Panc1 (cell line): ENCODE results near the gene MAP3K13. TPM values are rescaled to one million over a fixed set of nuclear protein-coding genes. Genes with fewer than 3 reads are reported as not detected.

Experiments used
- ATAC-seq: fragments of 200-7000 bp; cut with Tn5 transposase; 2 replicates; pipeline ENCODE4 v1.9.1; 2020; ENCODE audit warnings: mild to moderate bottlenecking, moderate library complexity
- BruUV-seq: library from RNA; stranded (reverse); fragments of 400-500 nt; replicated peaks from 2 replicates; lab custom pipeline; 2021; lab: Mats Ljungman, UMichigan
- CTCF ChIA-PET: fragments of 300-600 bp; sonication (Branson Sonifier 250); formaldehyde crosslinking; loops from one replicate; lab custom pipeline; 2022; ENCODE audit warnings: antibody characterized with exemption; lab: Charles Lee
- POLR2A ChIA-PET: fragments of 300-600 bp; sonication (Branson Sonifier 250); formaldehyde crosslinking; loops from one replicate; lab custom pipeline; 2022; ENCODE audit warnings: antibody characterized with exemption; lab: Charles Lee
- DNase-seq: peaks from one replicate; pipeline ENCODE4 v3.0.0-alpha.2; 2010; ENCODE audit warnings: low read depth, low spot score
- H3K27ac ChIP-seq: 2 replicates; pipeline ENCODE4 v1.5.1; 2011; ENCODE audit warnings: mild to moderate bottlenecking, low read length, inconsistent platforms
- H3K27me3 ChIP-seq: fragments of 200-500 bp; sonication (Bioruptor generic); 2 replicates; pipeline ENCODE4 v1.6.0; 2014; ENCODE audit warnings: low read length, inconsistent platforms; ENCODE audit not compliant: control insufficient read depth, insufficient read depth
- H3K36me3 ChIP-seq: fragments of 200-500 bp; sonication (Bioruptor generic); 2 replicates; pipeline ENCODE4 v1.5.1; 2014; ENCODE audit warnings: inconsistent platforms, mild to moderate bottlenecking, low read length, moderate library complexity; ENCODE audit not compliant: control insufficient read depth, insufficient read depth
- H3K4me1 ChIP-seq: 2 replicates; pipeline ENCODE4 v1.5.1; 2011; ENCODE audit warnings: inconsistent platforms, mild to moderate bottlenecking, low read length, moderate library complexity; ENCODE audit not compliant: control insufficient read depth, insufficient read depth
- H3K4me3 ChIP-seq, 2 experiments: 2 replicates each; pipeline ENCODE4 v1.5.1; 2011 to 2012; ENCODE audit warnings: low read depth in 2 of 2, low read length in 2 of 2, mild to moderate bottlenecking in 2 of 2, inconsistent platforms in 1 of 2, moderate library complexity in 1 of 2
- H3K9me3 ChIP-seq: fragments of 200-500 bp; sonication (Bioruptor generic); 2 replicates; pipeline ENCODE4 v1.5.1; 2014; ENCODE audit warnings: low read depth, mild to moderate bottlenecking, inconsistent platforms, low read length, moderate library complexity; ENCODE audit not compliant: control insufficient read depth, insufficient read depth
- POLR2AphosphoS5 ChIP-seq: IDR thresholded peaks from 2 replicates; pipeline ENCODE4 v1.6.1; 2012; ENCODE audit warnings: mild to moderate bottlenecking, low read depth, low read length, moderate library complexity
- REST ChIP-seq, 2 experiments: IDR thresholded peaks; 2 replicates each; pipeline ENCODE4 v1.6.1; 2011 to 2012; ENCODE audit warnings: low read depth in 2 of 2, control low read depth in 1 of 2, low read length in 1 of 2, mild to moderate bottlenecking in 1 of 2, moderate library complexity in 1 of 2; ENCODE audit not compliant: insufficient read depth in 1 of 2
- SIN3A ChIP-seq: IDR thresholded peaks from 2 replicates; pipeline ENCODE4 v1.6.1; 2012; ENCODE audit warnings: low read depth, mild to moderate bottlenecking, low read length, moderate library complexity, borderline replicate concordance; ENCODE audit not compliant: insufficient read depth
- TCF7L2 ChIP-seq: IDR thresholded peaks from 2 replicates; pipeline ENCODE4 v1.6.1; 2011; ENCODE audit warnings: mild to moderate bottlenecking, low read depth, low read length, inconsistent platforms
- in situ Hi-C: cut with HindIII; loops from 2 replicates; pipeline ENCODE4 v1.10.0; 2016; ENCODE audit warnings: low sequenced_read_pairs, low pct_unique_long_range_greater_than_20kb
- intact Hi-C: fragments of 100-400 bp; cut with micrococcal nuclease; formaldehyde crosslinking; loops from one replicate; pipeline ENCODE4 v1.10.0; 2022; ENCODE audit not compliant: unreplicated experiment
- total RNA-seq: library from RNA; stranded (reverse); gene quantifications from one replicate; pipeline ENCODE4 v1.2.1, GENCODE V29; 2021; ENCODE audit not compliant: unreplicated experiment
- TF ChIP-seq, protein P1 (sequence below): fragments of 450-650 bp; IDR thresholded peaks from 2 replicates; pipeline ENCODE4 v1.5.1; 2017; ENCODE audit warnings: mild to moderate bottlenecking

MAP3K13 gene
- total RNA-seq, 1 experiment from 2014 or later: 26.6 TPM

DNA sequence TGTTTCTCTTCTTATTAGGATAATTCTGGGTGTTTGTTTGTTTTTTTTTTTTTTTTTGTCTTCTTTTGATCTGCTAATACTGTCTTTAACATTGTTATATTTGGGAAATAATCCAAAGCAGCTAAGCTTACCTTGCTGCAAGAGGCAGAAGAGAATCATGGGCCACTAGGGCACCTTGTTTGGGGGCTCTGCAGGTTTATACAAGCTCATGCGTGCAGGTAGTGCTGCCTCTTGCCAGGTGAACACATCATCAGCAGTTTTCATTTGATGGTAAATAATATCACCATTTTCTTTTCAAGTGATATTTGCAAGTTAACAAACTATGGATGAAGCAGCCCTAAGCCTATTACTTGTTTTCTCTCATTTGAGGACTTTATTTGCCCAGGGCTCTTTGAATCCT lies 37.9 kb downstream of the MAP3K13 start:
- in situ Hi-C loops: no loop called here
- CTCF ChIA-PET: no interaction called here
- ATAC-seq: no peak
- Histone ChIP-seq H3K9me3 (no peaks in the 10 kb centered on the region), H3K4me3 (no peak overlapping the region), H3K27me3 (peaks cover 3% of the 10 kb centered on the region; the same call in 1 of the 2 replicates), H3K36me3 (no peaks in the 10 kb centered on the region), H3K4me1 (0 out of 2 replicates have a peak, but pooled peaks cover 4% of the 10 kb centered on the region), H3K27ac (no peak overlapping the region)
- no peak for DNase-seq
- BruUV-seq: no TSS peak
- TF ChIP-seq POLR2AphosphoS5 (no peak), SIN3A (no peak), TCF7L2 (no peak), REST (IDR thresholded peaks at IDR 0.05; ENCODE audit: insufficient read depth in 1 of 2, low read depth in 2 of 2, low read length in 1 of 2) (no peak)
- TF ChIP-seq, protein P1, sequence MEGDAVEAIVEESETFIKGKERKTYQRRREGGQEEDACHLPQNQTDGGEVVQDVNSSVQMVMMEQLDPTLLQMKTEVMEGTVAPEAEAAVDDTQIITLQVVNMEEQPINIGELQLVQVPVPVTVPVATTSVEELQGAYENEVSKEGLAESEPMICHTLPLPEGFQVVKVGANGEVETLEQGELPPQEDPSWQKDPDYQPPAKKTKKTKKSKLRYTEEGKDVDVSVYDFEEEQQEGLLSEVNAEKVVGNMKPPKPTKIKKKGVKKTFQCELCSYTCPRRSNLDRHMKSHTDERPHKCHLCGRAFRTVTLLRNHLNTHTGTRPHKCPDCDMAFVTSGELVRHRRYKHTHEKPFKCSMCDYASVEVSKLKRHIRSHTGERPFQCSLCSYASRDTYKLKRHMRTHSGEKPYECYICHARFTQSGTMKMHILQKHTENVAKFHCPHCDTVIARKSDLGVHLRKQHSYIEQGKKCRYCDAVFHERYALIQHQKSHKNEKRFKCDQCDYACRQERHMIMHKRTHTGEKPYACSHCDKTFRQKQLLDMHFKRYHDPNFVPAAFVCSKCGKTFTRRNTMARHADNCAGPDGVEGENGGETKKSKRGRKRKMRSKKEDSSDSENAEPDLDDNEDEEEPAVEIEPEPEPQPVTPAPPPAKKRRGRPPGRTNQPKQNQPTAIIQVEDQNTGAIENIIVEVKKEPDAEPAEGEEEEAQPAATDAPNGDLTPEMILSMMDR: no peak
- intact Hi-C loops: no loop called here
- POLR2A ChIA-PET: no interaction called here

DNA sequence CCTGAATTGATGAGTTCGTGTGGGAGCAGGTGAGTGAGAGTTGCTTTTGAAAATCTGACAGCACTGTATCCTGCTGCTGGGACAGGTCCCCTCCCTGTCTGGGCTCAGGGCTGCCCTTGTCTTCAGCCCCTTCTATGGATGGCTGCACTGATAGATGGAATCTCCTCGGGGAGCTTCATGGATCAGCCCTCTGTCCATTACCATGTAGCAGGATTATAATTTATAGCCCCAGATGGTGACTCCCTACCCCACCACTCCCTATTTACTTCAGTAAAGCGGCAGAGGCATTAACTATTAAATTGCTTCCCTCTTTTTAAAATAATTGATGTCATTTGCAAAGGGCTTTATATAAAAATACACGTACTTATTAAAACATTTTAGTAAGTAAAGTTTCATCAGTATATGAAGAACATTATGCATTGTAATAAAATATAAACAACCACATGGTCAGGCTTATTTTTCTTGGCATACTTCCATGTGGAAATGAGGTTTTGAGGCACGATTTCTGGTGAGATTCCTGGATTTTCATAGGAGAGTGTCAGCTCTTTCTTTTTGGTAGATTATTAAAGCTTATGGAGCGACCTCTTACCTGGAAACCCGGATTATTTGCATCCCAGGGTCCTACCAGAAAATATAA lies 38.5 kb downstream of the MAP3K13 start:
- Histone ChIP-seq H3K36me3 (no peaks in the 10 kb centered on the region), H3K4me1 (0 out of 2 replicates have a peak, but pooled peaks cover 4% of the 10 kb centered on the region), H3K27me3 (peaks cover 6% of the 10 kb centered on the region), H3K27ac (no peak overlapping the region), H3K4me3 (no peak overlapping the region), H3K9me3 (no peaks in the 10 kb centered on the region)
- BruUV-seq: no TSS peak
- ATAC-seq (no peak), DNase-seq (no peak)
- TF ChIP-seq SIN3A (no peak), POLR2AphosphoS5 (no peak), REST (IDR thresholded peaks at IDR 0.05; ENCODE audit: insufficient read depth in 1 of 2, low read depth in 2 of 2, low read length in 1 of 2) (no peak), TCF7L2 (no peak)
- TF ChIP-seq, protein P1: no peak
- CTCF ChIA-PET: no interaction called here
- intact Hi-C loops (no loop called here), in situ Hi-C loops (no loop called here)
- POLR2A ChIA-PET: no interaction called here
